Stimulated activated CD4-positive, alpha-beta T cell treated with anti-CD3 and anti-CD28 coated beads, Interleukin-2, amount 100 ng/mL, for 4 hours (primary cell): ENCODE data around the gene MUC6.

Experiments
- DNase-seq: peaks from one replicate; pipeline ENCODE4 v3.0.0-alpha.2; 2020; ENCODE audit warnings: low read depth

Gene MUC6

GRCh38 chr11:967995-968751, 68.3 kb downstream of the MUC6 start:
- no peak for DNase-seq

DNA sequence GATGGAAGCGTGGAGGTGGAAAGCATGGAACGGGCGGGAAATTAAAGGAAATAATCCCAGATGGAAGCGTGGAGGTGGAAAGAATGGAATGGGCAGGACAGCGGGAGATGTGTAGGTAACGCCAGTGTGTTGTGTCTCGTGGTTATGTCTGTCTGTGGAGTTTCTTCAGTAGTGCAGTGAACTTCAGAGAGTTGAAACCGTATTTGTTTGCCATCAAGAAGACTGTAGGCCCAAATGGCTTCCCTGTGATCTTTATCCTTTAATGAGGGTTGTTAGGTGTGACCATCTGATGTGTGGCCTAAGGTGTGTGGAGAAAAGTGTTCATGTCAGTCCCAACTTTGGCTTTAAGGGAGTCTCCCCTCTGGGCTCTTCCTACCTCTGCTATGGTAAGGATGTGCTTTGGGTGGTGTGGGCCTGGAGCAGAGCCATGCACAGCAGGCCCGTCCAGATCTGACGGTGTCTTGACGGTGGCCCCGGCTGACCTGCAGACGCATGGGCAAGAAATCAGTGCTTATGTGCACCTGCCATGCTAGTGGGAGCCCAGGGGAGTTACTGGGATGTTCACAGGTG, 71.2 kb downstream of the MUC6 start:
- DNase-seq, result no peak

DNA sequence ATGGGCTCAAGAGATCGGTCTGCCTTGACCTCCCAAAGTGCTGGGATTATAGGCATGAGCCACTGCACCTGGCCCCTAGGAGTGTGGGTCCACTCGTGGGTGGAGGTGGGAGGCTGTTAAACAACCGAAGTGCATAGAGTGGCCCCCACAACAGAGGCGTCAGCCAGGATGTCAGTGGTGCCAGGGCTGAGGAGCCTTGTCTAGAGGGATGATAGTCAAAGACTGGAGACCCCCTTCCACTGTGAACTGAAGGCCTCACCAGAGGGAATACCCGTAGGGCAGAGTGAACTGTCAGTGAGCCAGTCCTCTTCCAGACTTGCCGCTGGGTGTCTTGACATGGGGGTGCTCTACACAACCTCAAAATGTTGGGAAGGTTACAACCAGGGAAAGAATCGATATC, 72.7 kb downstream of the MUC6 start:
- no peak for DNase-seq
